Fibroblast of lung (primary cell): Measurements from ENCODE around the gene WDR7. TPM values are rescaled to one million over a fixed set of nuclear protein-coding genes. Genes with fewer than 3 reads are reported as not detected.

Experiments
- DNase-seq, 2 donors: peaks; one replicate each; pipeline versions ENCODE4 v3.0.0 to v3.0.0-alpha.2; 2010; ENCODE audit warnings: low read depth in 2 of 2
- H2AFZ ChIP-seq: 2 replicates; pipeline ENCODE4 v1.5.1; 2012; ENCODE audit warnings: low read length, control low read depth, inconsistent platforms
- H3K27ac ChIP-seq: 2 replicates; pipeline ENCODE4 v1.5.1; 2011; ENCODE audit warnings: low read length, control low read depth; ENCODE audit not compliant: insufficient read depth
- H3K27me3 ChIP-seq: 2 replicates; pipeline ENCODE4 v1.5.1; 2011; ENCODE audit warnings: mild to moderate bottlenecking, low read length; ENCODE audit not compliant: control insufficient read depth, insufficient read depth
- H3K36me3 ChIP-seq: 2 replicates; pipeline ENCODE4 v1.5.1; 2011; ENCODE audit warnings: low read length; ENCODE audit not compliant: control insufficient read depth, insufficient read depth
- H3K4me1 ChIP-seq: 2 replicates; pipeline ENCODE4 v1.5.1; 2011; ENCODE audit warnings: low read length; ENCODE audit not compliant: control insufficient read depth, insufficient read depth; ENCODE audit errors: extremely low read depth
- H3K4me2 ChIP-seq: 2 replicates; pipeline ENCODE4 v1.5.1; 2011; ENCODE audit warnings: low read length, control low read depth; ENCODE audit not compliant: insufficient read depth; ENCODE audit errors: extremely low read depth
- H3K4me3 ChIP-seq, 4 experiments: fragments of 200-600 bp in 1 of 4; sonication (generic) in 1 of 4; replicated peaks in 1 of 4; 2 replicates each; pipeline ENCODE4 v1.5.1; 2011 to 2016; ENCODE audit warnings: low read length in 4 of 4, low read depth in 3 of 4, mild to moderate bottlenecking in 3 of 4, control low read depth in 2 of 4, inconsistent platforms in 1 of 4, mixed read lengths in 1 of 4; ENCODE audit not compliant: insufficient read depth in 1 of 4; ENCODE audit errors: control extremely low read depth in 1 of 4
- H3K79me2 ChIP-seq: 2 replicates; pipeline ENCODE4 v1.5.1; 2012; ENCODE audit warnings: mild to moderate bottlenecking, low read length, inconsistent platforms; ENCODE audit not compliant: control insufficient read depth, insufficient read depth
- H3K9ac ChIP-seq: 2 replicates; pipeline ENCODE4 v1.5.1; 2011; ENCODE audit warnings: mild to moderate bottlenecking, low read length, control low read depth; ENCODE audit not compliant: insufficient read depth
- H3K9me3 ChIP-seq: 2 replicates; pipeline ENCODE4 v1.5.1; 2012; ENCODE audit warnings: low read depth, low read length; ENCODE audit not compliant: control insufficient read depth, insufficient read depth
- H4K20me1 ChIP-seq: 2 replicates; pipeline ENCODE4 v1.5.1; 2011; ENCODE audit warnings: low read length; ENCODE audit not compliant: control insufficient read depth, insufficient read depth; ENCODE audit errors: extremely low read depth
- CTCF ChIP-seq, 2 donors: IDR thresholded peaks in 1 of 2; conservative IDR thresholded peaks in 1 of 2; 1 replicate in 1 of 2; 2 replicates in 1 of 2; pipeline ENCODE4 v1.5.1; 2011 to 2012; ENCODE audit warnings: low read length in 2 of 2, control low read depth in 1 of 2, inconsistent platforms in 1 of 2, low read depth in 1 of 2, mild to moderate bottlenecking in 1 of 2
- EZH2 ChIP-seq: IDR thresholded peaks from 2 replicates; pipeline ENCODE4 v1.5.1; 2012; ENCODE audit warnings: low read length, control low read depth, mild to moderate bottlenecking; ENCODE audit errors: missing control alignments
- polyA plus RNA-seq, 2 donors: library from polyadenylated mRNA; depleted of rRNA in 1 of 2; stranded (reverse) in 1 of 2; unstranded in 1 of 2; fragments of >200 nt; gene quantifications; 2 replicates each; pipeline ENCODE4 v1.2.1, GENCODE V29; 2011 to 2012; ENCODE audit warnings: missing spikeins in 1 of 2
- total RNA-seq: library from RNA; depleted of rRNA; stranded (reverse); fragments of >200 nt; gene quantifications from 2 replicates; pipeline ENCODE4 v1.2.1, GENCODE V29; 2014

Gene WDR7
- total and polyA plus RNA-seq, 2 donors (not counting 1 experiment from before 2014, with no cell fraction given): 7.2 to 27.2 TPM

GRCh38 chr18:56897122-56897521 lies 246.0 kb downstream of the WDR7 start:
- no peaks in the 10 kb centered on the region for H3K27me3 ChIP-seq
- no peak for DNase-seq
- peaks cover 4% of the 10 kb centered on the region for H3K4me1 ChIP-seq
- H3K9ac ChIP-seq: no peak overlapping the region
- no peak overlapping the region for H3K27ac ChIP-seq
- H4K20me1 ChIP-seq: no peaks in the 10 kb centered on the region
- no peak overlapping the region for H2AFZ ChIP-seq
- no peak overlapping the region for H3K4me3 ChIP-seq
- no peaks in the 10 kb centered on the region for H3K36me3 ChIP-seq
- H3K9me3 ChIP-seq: no peaks in the 10 kb centered on the region
- H3K79me2 ChIP-seq: no peaks in the 10 kb centered on the region
- no peak overlapping the region for H3K4me2 ChIP-seq
- TF ChIP-seq CTCF (conservative IDR thresholded peaks at IDR 0.05 in 1 of 2, IDR thresholded peaks at IDR 0.05 in 1 of 2; ENCODE audit: low read depth in 1 of 2, low read length in 2 of 2) (no peak), EZH2 (no peak)

- Histone ChIP-seq H3K27ac (no peak overlapping the region), H3K79me2 (no peaks in the 10 kb centered on the region), H3K4me1 (no peaks in the 10 kb centered on the region), H3K36me3 (no peaks in the 10 kb centered on the region), H3K4me3 (no peak overlapping the region), H2AFZ (no peak overlapping the region), H3K9ac (no peak overlapping the region), H3K4me2 (no peak overlapping the region), H3K9me3 (no peaks in the 10 kb centered on the region), H4K20me1 (no peaks in the 10 kb centered on the region), H3K27me3 (no peaks in the 10 kb centered on the region)
- DNase-seq: no peak
- TF ChIP-seq EZH2: no peak
- TF ChIP-seq CTCF (conservative IDR thresholded peaks at IDR 0.05 in 1 of 2, IDR thresholded peaks at IDR 0.05 in 1 of 2; ENCODE audit: low read depth in 1 of 2, low read length in 2 of 2): no peak
These were observed 248.5 kb downstream of the WDR7 start for GRCh38 chr18:56899660-56900059.

DNA sequence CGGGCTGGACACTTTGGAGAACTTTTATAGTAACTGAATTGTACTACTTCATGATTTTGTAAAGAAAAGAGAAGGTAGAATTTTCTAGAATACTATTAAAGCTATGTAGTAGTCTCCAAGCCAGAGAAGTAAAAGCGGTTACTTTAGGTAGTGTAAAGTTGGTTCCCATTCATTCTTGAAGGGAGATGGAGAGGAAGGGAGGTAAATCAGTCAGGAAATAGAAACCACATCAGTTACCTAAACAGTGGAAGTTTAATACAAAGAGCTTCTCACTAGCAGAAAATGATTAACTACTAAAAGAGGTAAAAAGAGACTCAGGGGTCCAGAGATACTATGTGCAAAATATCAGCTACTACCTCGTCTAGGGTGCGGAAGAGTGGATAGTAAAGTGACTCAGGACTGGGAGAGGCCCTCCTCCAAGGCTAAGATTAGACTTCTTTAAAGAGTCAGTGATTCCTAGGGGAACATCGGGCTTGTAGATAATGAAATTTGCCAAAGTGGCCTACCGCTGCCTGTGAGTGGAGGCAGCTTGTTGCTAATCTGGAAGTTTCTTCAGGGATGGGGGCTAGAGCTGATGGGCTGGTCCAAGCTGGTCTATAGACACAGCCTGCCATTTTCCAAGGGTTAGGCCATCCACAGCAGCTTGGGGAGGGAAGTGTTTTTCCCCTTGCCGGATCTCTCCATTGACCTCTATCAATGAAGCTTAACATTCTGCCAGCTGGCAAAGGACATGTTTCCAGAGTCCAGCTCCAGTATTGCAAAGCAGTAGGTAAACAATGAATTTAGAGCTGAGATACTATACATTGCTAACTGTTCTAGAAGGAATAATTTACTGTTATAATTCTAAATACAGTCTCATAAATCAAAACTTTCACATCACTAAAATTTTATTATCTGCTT lies 249.3 kb downstream of the WDR7 start:
- Histone ChIP-seq H3K79me2 (no peaks in the 10 kb centered on the region), H2AFZ (no peak overlapping the region), H3K4me3 (no peak overlapping the region), H3K9ac (no peak overlapping the region), H3K4me2 (no peak overlapping the region), H3K9me3 (no peaks in the 10 kb centered on the region), H3K27ac (no peak overlapping the region), H3K36me3 (no peaks in the 10 kb centered on the region), H4K20me1 (no peaks in the 10 kb centered on the region), H3K27me3 (no peaks in the 10 kb centered on the region), H3K4me1 (no peaks in the 10 kb centered on the region)
- no peak for TF ChIP-seq CTCF (conservative IDR thresholded peaks at IDR 0.05 in 1 of 2, IDR thresholded peaks at IDR 0.05 in 1 of 2; ENCODE audit: low read depth in 1 of 2, low read length in 2 of 2)
- no peak for TF ChIP-seq EZH2
- DNase-seq: no peak
